Measurements from ENCODE around the gene PCED1B.
A peak's percentile ranks its signal among the peaks of the same experiment; 100 is the strongest.
"Not testable (repeated sequence)": the region's sequence is repeated elsewhere in the genome, so short reads cannot be mapped to it uniquely, and the experiment has no call there.

Gene PCED1B

DNA sequence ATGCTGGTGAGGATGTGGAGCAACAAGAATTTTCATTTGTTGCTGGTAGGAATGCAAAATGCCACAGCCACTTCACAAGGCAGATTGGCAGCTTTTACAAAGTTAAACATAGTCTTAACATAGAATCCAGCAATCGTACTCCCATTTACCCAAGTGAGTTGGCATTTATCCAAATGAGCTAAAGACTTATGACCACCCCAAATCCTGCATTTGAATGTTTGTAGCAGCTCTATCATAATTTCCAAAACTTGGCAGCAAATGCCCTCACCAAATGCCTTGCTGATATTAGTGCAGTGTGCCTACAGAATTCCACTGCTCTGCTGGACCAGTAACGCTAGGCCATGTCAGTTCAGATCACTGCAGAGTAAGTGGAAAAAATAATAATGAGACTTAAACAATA is 121.0 kb downstream of the PCED1B start:
- H3K27me3 Mint-ChIP-seq = no peaks in the 10 kb centered on the region
- H3K9me3 Mint-ChIP-seq = no peaks in the 10 kb centered on the region
- ATAC-seq (replicated peaks; ENCODE audit: extremely low read depth, poor library complexity, severe bottlenecking) (no peak), DNase-seq (ENCODE audit: low spot score in 2 of 2) (no peak)
- H3K36me3 Mint-ChIP-seq (ENCODE audit: insufficient read depth) = peaks cover 19% of the 10 kb centered on the region
- no peak overlapping the region for H3K4me3 Mint-ChIP-seq
- H3K27ac Mint-ChIP-seq (ENCODE audit: low read depth) = peak overlapping the region; percentile 25
- peaks cover 59% of the 10 kb centered on the region for H3K4me1 Mint-ChIP-seq

DNA sequence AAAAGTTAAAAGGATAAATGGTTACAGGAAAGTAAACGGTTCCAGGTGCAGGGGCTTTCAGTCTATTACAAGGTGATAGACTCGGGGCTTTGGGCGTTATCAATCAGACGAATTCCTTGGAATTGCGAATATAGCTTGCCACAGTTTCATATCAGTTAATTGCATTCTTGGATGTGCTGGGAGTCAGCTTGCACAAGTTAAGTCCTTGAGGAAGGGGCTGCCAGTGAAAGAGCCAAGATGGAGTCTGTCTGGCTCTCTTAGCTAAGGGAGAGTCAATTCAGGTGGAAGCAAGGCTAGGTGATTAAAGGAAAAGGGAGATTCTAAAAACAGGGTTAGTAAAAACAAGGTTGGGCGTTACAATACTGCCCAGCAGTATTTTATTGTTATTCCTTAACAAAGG is 121.8 kb downstream of the PCED1B start:
- not testable (repeated sequence) for H3K27me3 Mint-ChIP-seq; H3K9me3 Mint-ChIP-seq; H3K27ac Mint-ChIP-seq (ENCODE audit: low read depth); H3K4me3 Mint-ChIP-seq; DNase-seq (ENCODE audit: low spot score in 2 of 2); ATAC-seq (replicated peaks; ENCODE audit: extremely low read depth, poor library complexity, severe bottlenecking)
- H3K4me1 Mint-ChIP-seq = peaks cover 67% of the 10 kb centered on the region
- peaks cover 26% of the 10 kb centered on the region for H3K36me3 Mint-ChIP-seq (ENCODE audit: insufficient read depth)

DNA sequence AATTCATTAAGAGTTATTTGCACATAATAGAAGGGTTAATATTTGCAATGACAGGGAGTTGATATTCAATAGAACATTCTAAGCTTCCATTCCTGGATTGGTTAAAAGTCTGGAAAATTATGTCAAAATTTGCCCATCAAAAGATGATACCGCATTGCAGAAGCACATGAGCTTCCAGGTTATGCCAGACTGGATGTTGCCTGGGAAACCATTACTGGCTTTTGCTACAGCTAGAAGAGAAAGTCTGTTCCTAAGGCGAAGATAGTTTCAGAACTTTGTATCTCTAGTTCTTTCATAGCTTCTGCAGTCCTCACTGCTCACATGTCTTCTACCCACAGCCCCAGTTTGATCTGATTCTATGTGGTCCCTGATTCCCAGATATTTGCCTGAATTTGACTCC is 122.8 kb downstream of the PCED1B start:
- H3K36me3 Mint-ChIP-seq (ENCODE audit: insufficient read depth) = peaks cover 33% of the 10 kb centered on the region
- DNase-seq (ENCODE audit: low spot score in 2 of 2) (no peak), ATAC-seq (replicated peaks; ENCODE audit: extremely low read depth, poor library complexity, severe bottlenecking) (no peak)
- no peak overlapping the region for H3K4me3 Mint-ChIP-seq
- no peak overlapping the region for H3K27ac Mint-ChIP-seq (ENCODE audit: low read depth)
- H3K27me3 Mint-ChIP-seq = no peaks in the 10 kb centered on the region
- H3K4me1 Mint-ChIP-seq = peaks cover 77% of the 10 kb centered on the region
- H3K9me3 Mint-ChIP-seq = no peaks in the 10 kb centered on the region

DNA sequence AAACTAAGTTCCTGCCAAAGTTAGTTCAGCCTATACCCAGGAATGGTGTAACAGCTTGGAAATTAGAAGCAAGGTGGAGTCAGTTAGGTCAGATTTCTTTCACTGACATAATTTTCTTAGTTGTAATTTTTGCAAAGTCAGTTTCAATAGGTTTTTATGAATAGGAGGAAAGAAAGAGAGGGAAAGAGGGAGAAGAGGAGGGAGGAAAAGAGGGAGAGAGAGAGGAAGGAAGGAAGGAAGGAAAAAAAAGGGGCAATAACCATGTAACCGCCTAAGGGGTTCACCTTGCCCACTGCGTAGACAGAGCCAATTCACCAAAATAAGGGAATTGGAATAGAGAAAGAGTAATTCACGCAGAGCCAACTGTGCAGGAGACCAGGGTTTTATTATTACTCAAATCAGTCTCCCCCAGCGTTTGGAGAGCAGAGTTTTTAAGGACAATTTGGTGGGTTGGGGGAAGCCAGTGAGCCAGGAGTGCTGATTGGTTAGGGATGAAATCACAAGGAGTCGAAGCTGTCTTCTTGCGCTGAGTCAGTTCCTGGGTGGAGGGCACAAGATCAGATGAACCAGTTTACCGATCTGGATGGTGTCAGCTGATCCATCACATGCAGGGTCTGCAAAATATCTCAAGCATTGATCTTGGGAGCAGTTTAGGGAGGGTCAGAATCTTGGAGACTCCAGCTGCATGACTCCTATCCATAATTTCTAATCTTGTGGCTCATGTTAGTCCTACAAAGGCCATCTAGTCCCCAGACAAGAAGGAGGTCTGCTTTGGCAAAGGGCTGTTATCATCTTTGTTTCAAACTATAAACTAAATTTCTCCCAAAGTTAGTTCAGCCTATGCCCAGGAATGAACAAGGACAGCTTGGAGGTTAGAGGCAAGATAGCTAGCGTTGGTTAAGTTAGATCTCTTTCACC is 126.4 kb downstream of the PCED1B start:
- Mint-ChIP-seq H3K27ac (ENCODE audit: low read depth) (peak overlapping the region; percentile 69), H3K27me3 (no peaks in the 10 kb centered on the region), H3K9me3 (no peaks in the 10 kb centered on the region), H3K36me3 (ENCODE audit: insufficient read depth) (peaks cover 64% of the 10 kb centered on the region), H3K4me3 (peak overlapping the region; percentile 72), H3K4me1 (peaks cover 78% of the 10 kb centered on the region)
- DNase-seq (ENCODE audit: low spot score in 2 of 2) (no peak), ATAC-seq (replicated peaks; ENCODE audit: extremely low read depth, poor library complexity, severe bottlenecking) (no peak)

DNA sequence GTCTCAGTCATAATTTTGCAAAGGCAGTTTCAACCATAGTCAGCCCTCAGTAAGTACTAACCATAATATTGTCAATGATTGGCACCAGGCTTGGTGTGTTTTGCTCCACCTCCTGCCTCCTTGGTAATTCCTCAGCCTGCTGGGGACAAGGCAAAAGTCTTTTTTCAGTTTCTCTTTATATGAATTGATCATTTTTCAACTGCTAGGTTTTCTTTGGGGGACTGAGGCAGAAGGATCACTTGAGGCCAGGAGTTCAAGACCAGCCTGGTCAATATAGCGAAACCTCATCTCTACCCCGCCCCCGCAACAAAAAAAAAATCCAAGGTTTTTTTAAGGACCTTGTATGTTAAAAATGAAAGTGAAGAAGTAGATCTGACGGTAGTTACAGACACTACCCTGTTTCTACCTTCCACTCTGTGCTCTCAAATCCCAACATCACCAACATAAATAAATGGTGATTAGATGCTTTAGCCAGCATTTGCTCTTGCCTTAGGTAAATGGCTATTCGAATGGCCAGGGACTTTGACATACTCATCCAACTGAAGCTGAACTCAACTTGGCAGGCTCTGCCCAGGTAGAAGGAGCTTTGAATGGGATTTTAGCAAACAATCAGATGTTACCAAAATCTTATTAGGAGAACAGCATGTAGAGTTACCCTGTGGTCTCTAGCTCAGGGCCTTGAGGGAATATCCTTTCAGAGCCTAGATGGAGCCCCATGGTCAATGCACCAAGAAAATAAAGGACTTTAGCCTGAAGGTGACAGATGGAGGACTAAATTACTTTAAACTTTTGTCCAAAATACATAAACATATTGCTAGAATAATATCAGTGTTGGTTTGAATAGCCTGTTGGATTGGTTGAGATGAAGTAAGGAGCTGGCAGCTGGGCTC is 127.3 kb downstream of the PCED1B start:
- Mint-ChIP-seq H3K4me1 (peaks cover 77% of the 10 kb centered on the region), H3K9me3 (no peaks in the 10 kb centered on the region), H3K36me3 (ENCODE audit: insufficient read depth) (peaks cover 68% of the 10 kb centered on the region), H3K27ac (ENCODE audit: low read depth) (peak overlapping the region; percentile 69), H3K27me3 (no peaks in the 10 kb centered on the region), H3K4me3 (peak overlapping the region; percentile 72)
- ATAC-seq (replicated peaks; ENCODE audit: extremely low read depth, poor library complexity, severe bottlenecking) (no peak), DNase-seq (ENCODE audit: low spot score in 2 of 2) (no peak)

DNA sequence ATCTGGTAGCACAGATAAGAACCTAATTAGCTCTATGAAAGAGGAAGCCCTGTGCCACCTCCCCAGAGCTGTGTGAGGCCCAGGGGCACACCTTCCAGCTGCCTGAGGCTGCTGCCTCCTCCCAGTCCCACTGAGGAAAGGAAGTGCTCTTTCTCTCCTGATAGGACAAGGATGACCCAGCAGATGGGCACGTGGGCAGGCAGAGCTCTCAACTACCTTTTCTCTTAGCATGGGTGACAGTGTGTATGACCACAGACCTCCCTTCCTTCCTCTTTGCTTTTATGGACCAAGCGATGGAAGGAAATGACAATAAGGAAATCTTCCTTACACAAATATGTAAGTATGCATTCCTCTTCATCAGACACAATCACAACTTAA is 127.9 kb downstream of the PCED1B start:
- DNase-seq (ENCODE audit: low spot score in 2 of 2) (no peak), ATAC-seq (replicated peaks; ENCODE audit: extremely low read depth, poor library complexity, severe bottlenecking) (peak; percentile 66)
- peaks cover 72% of the 10 kb centered on the region for H3K36me3 Mint-ChIP-seq (ENCODE audit: insufficient read depth)
- no peaks in the 10 kb centered on the region for H3K27me3 Mint-ChIP-seq
- H3K27ac Mint-ChIP-seq (ENCODE audit: low read depth) = peak overlapping the region; percentile 69
- H3K9me3 Mint-ChIP-seq = no peaks in the 10 kb centered on the region
- H3K4me1 Mint-ChIP-seq = peaks cover 83% of the 10 kb centered on the region
- H3K4me3 Mint-ChIP-seq = peak overlapping the region; percentile 72

DNA sequence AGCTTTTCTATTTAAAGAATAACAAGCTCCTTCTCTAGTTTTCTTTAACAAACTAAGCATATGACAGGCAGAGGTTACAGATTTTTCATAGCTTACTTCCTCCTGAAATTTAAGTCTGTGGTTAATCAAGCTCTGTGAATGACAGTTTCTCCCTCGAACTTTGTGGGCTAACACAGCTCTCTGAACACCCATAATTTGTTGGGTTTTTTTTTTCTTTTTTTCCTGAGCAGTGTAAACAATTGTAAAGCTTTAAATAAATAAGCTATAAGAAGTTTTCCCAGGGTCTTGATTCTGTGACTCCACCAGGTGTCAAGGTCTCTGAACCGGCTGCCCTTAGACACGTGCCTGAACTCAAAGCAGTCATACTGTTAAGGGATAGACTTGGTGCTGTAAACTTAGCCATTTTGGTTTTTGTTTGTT is 128.4 kb downstream of the PCED1B start:
- Mint-ChIP-seq H3K27me3 (no peaks in the 10 kb centered on the region), H3K9me3 (no peaks in the 10 kb centered on the region), H3K4me1 (peaks cover 84% of the 10 kb centered on the region), H3K4me3 (peak overlapping the region; percentile 72), H3K36me3 (ENCODE audit: insufficient read depth) (peaks cover 72% of the 10 kb centered on the region), H3K27ac (ENCODE audit: low read depth) (peak overlapping the region; percentile 69)
- DNase-seq (ENCODE audit: low spot score in 2 of 2) (no peak), ATAC-seq (replicated peaks; ENCODE audit: extremely low read depth, poor library complexity, severe bottlenecking) (peak; percentile 71)

DNA sequence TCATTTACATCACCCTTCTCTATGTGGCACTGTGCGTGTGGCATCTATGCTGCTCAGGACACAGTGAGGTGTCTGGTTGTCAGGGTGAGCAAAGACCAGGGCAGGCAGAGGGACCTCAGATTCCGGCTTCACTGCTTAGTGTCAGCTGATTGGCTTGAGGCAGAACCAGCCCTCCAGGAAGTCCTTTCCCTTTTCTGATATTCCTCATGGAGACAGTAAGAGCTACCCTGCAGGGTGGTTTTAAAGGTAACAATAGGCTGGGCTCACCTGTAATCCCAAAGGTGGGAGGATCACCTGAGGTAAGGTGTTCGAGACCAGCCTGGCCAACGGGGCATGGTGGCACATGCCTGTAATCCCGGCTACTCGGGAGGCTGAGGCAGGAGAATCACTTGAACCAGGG is 129.6 kb downstream of the PCED1B start:
- peak overlapping the region; percentile 72 for H3K4me3 Mint-ChIP-seq
- DNase-seq (ENCODE audit: low spot score in 2 of 2) = no peak
- ATAC-seq (replicated peaks; ENCODE audit: extremely low read depth, poor library complexity, severe bottlenecking) = no peak
- peaks cover 81% of the 10 kb centered on the region for H3K4me1 Mint-ChIP-seq
- H3K27ac Mint-ChIP-seq (ENCODE audit: low read depth) = peak overlapping the region; percentile 69
- H3K36me3 Mint-ChIP-seq (ENCODE audit: insufficient read depth) = peaks cover 75% of the 10 kb centered on the region
- H3K9me3 Mint-ChIP-seq = no peaks in the 10 kb centered on the region
- H3K27me3 Mint-ChIP-seq = no peaks in the 10 kb centered on the region

DNA sequence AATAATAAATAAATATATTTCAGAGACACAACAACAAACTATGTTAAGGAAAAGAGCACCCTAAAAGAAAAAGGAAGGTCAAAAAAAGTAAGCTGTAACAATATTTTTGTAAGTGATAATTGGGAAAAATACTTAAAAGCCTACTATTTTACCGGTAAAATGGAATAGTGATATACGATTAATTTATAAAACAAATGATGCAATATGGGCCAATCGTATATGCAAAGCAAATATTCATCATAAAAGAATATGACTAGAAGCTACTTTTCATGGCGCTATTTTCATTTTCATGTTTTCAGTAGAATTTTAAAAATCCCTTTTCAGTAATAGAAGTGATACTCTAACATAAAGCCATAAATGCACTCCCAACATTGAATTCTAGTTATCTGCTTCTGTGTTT is 131.4 kb downstream of the PCED1B start:
- DNase-seq (ENCODE audit: low spot score in 2 of 2) (no peak), ATAC-seq (replicated peaks; ENCODE audit: extremely low read depth, poor library complexity, severe bottlenecking) (no peak)
- peak overlapping the region; percentile 94 for H3K4me3 Mint-ChIP-seq
- peak overlapping the region; percentile 100 for H3K27ac Mint-ChIP-seq (ENCODE audit: low read depth)
- H3K27me3 Mint-ChIP-seq = no peaks in the 10 kb centered on the region
- peaks cover 74% of the 10 kb centered on the region for H3K4me1 Mint-ChIP-seq
- H3K36me3 Mint-ChIP-seq (ENCODE audit: insufficient read depth) = peaks cover 75% of the 10 kb centered on the region
- no peaks in the 10 kb centered on the region for H3K9me3 Mint-ChIP-seq

DNA sequence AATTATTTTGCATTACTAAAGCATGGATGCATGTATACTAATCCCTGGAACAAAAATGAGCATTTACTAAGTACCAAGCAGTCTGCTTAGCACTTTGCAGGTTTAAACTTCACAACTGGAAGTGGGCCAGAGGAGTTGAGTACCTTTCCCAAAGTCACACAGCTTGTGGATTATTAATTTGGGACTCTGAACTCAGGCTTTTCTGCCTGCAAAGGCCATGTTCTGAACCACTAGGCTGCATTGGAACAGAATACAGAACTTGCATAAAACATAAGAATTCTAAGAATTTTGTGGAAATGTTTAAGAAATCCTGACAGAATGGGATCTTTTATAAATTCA is 133.2 kb downstream of the PCED1B start:
- no peak for ATAC-seq (replicated peaks; ENCODE audit: extremely low read depth, poor library complexity, severe bottlenecking)
- DNase-seq (ENCODE audit: low spot score in 2 of 2) = no peak
- peak overlapping the region; percentile 100 for H3K27ac Mint-ChIP-seq (ENCODE audit: low read depth)
- H3K36me3 Mint-ChIP-seq (ENCODE audit: insufficient read depth) = peaks cover 71% of the 10 kb centered on the region
- H3K4me3 Mint-ChIP-seq = peak overlapping the region; percentile 94
- H3K9me3 Mint-ChIP-seq = no peaks in the 10 kb centered on the region
- peaks cover 71% of the 10 kb centered on the region for H3K4me1 Mint-ChIP-seq
- no peaks in the 10 kb centered on the region for H3K27me3 Mint-ChIP-seq

DNA sequence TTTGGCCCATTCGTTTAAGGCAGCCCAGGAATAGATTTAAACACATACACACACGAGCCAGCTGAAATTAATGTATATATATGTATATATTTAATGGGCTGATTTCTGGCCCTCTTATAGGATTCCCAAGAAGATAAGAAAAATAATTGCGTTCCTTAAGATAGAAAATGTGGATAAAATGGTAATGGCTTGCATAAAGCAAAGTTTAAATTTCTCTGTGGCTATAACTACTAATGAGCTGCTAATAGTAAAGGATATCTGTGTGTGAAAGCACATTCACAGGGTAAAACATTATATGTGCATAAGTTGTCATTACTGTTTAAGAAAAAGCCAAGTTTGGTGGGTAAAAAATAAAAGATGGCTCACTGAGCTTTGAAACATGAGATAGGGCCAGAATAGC is 134.0 kb downstream of the PCED1B start:
- peaks cover 70% of the 10 kb centered on the region for H3K36me3 Mint-ChIP-seq (ENCODE audit: insufficient read depth)
- H3K27me3 Mint-ChIP-seq = no peaks in the 10 kb centered on the region
- peak overlapping the region; percentile 100 for H3K27ac Mint-ChIP-seq (ENCODE audit: low read depth)
- ATAC-seq (replicated peaks; ENCODE audit: extremely low read depth, poor library complexity, severe bottlenecking) (no peak), DNase-seq (ENCODE audit: low spot score in 2 of 2) (no peak)
- peak overlapping the region; percentile 94 for H3K4me3 Mint-ChIP-seq
- H3K4me1 Mint-ChIP-seq = peaks cover 71% of the 10 kb centered on the region
- H3K9me3 Mint-ChIP-seq = no peaks in the 10 kb centered on the region

DNA sequence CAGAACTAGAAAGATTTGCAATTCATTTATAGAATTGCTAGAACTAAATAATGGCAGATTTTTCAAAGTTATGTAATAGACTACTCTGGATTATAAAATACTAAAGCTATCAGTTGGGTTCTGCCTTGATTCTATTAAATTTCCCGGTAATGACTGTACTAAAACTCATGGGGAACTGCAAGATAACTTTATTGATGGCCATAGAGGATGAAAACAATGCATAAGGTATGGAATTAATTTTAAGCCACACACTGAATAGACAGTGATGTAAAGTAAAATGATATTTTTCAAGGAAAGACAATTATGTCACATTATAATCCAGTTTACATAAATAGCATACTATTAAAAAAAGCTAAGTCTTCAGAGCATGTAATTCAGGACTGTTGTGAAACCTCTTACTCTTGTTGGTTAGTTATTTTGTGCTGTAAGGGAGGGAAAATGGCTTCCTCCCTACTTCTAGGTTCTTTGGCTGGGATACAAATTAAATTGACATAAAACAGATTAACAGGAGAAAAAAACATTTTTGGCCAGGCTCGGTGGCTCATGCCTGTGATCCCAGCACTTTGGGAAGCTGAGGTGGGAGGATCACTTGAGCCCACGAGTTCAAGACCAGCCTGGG is 134.7 kb downstream of the PCED1B start:
- ATAC-seq (replicated peaks; ENCODE audit: extremely low read depth, poor library complexity, severe bottlenecking) (no peak), DNase-seq (ENCODE audit: low spot score in 2 of 2) (no peak)
- peaks cover 64% of the 10 kb centered on the region for H3K4me1 Mint-ChIP-seq
- H3K4me3 Mint-ChIP-seq = peak overlapping the region; percentile 94
- peak overlapping the region; percentile 100 for H3K27ac Mint-ChIP-seq (ENCODE audit: low read depth)
- no peaks in the 10 kb centered on the region for H3K27me3 Mint-ChIP-seq
- no peaks in the 10 kb centered on the region for H3K9me3 Mint-ChIP-seq
- peaks cover 64% of the 10 kb centered on the region for H3K36me3 Mint-ChIP-seq (ENCODE audit: insufficient read depth)
